Measurements from ENCODE around the gene GRXCR1. TPM values are rescaled to one million over a fixed set of nuclear protein-coding genes. Genes with fewer than 3 reads are reported as not detected.

GRXCR1 gene
- total and polyA plus RNA-seq, 2 of the 4 experiments (the other 2 are of a cell fraction), result not detected

DNA sequence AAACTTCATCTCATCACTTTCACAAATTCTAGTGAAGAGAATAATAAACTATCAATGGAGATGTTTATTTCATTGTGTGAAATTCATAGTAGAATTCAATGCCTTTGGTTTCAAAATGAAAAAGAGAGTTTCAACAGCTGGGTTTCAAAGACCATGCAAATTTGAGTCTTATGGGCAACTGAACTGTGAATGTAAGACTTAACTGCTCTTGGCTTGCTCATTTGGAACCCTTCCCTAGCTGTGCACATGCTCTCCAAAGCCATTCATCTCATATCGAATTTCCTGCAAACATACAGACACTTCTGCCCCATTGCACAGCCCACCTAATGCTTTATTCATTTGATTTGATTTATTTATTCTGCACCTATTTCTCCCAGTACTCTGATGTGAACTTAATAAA lies 154.5 kb downstream of the GRXCR1 start:
- Histone ChIP-seq H2BK20ac (ENCODE audit: low read depth, low read length) (no peak overlapping the region), H3K27me3 (ENCODE audit: control insufficient read depth, insufficient read depth, low read length) (no peaks in the 10 kb centered on the region), H3K9me3 (ENCODE audit: control insufficient read depth, insufficient read depth, low read length) (0 out of 2 replicates have a peak, but pooled peaks cover 1% of the 10 kb centered on the region), H3K4ac (ENCODE audit: low read depth, low read length) (no peak overlapping the region), H3K18ac (ENCODE audit: low read depth, low read length) (no peak overlapping the region), H3K79me1 (ENCODE audit: low read depth in 1 of 2, low read length in 2 of 2) (no peaks in the 10 kb centered on the region), H3K36me3 (ENCODE audit: control insufficient read depth, insufficient read depth, low read length) (no peaks in the 10 kb centered on the region), H2BK5ac (ENCODE audit: low read depth, low read length, poor library complexity, severe bottlenecking) (no peak overlapping the region), H3K27ac (ENCODE audit: insufficient read depth, low read length) (no peak overlapping the region), H4K5ac (ENCODE audit: low read depth, low read length) (no peak overlapping the region), H3K4me3 (ENCODE audit: insufficient read depth, low read depth, low read length) (no peak overlapping the region), H2AK9ac (replicated peaks; ENCODE audit: low read depth, low read length, poor library complexity) (no peak overlapping the region), H4K20me1 (ENCODE audit: insufficient read depth, low read length) (no peaks in the 10 kb centered on the region), H2AK5ac (ENCODE audit: low read depth, low read length) (no peak overlapping the region), H3K56ac (ENCODE audit: extremely low read depth, insufficient read depth, low read length) (no peak overlapping the region), H3K14ac (replicated peaks; ENCODE audit: low read depth, low read length) (no peak overlapping the region), H3K23ac (ENCODE audit: low read depth, low read length) (no peak overlapping the region), H3K9me1 (ENCODE audit: insufficient read depth, low read length) (no peaks in the 10 kb centered on the region), H4K8ac (ENCODE audit: low read depth in 2 of 2, low read length in 2 of 2) (no peak overlapping the region), H4K91ac (ENCODE audit: insufficient read depth, low read depth, low read length) (no peak overlapping the region), H2AFZ (replicated peaks; ENCODE audit: low read length, poor library complexity) (no peak overlapping the region), H2BK15ac (ENCODE audit: low read depth, low read length) (no peak overlapping the region), H3K4me2 (ENCODE audit: low read depth, low read length) (no peak overlapping the region), H3K4me1 (ENCODE audit: control insufficient read depth, insufficient read depth, low read length) (no peaks in the 10 kb centered on the region), H2BK120ac (ENCODE audit: low read depth, low read length) (no peak overlapping the region), H3K9ac (ENCODE audit: low read depth, low read length) (no peak overlapping the region)
- DNase-seq, result no peak
- intact Hi-C loops (cut with micrococcal nuclease) (no loop called here), dilution Hi-C loops (cut with HindIII; ENCODE audit: low sequenced_read_pairs, unreplicated experiment) (no loop called here), in situ Hi-C loops (cut with MboI; ENCODE audit: low sequenced_read_pairs) (no loop called here)
- CTCF ChIA-PET, result no interaction called here
- POLR2A ChIA-PET (ENCODE audit: unreplicated experiment), result no interaction called here
- no peak for ATAC-seq (ENCODE audit: low read depth)
- no peak for TF ChIP-seq CEBPB (IDR thresholded peaks at IDR 0.05; ENCODE audit: low read depth, low read length)
- TF ChIP-seq RAD21 (IDR thresholded peaks at IDR 0.05; ENCODE audit: low read length), result no peak
- TF ChIP-seq, protein P1, sequence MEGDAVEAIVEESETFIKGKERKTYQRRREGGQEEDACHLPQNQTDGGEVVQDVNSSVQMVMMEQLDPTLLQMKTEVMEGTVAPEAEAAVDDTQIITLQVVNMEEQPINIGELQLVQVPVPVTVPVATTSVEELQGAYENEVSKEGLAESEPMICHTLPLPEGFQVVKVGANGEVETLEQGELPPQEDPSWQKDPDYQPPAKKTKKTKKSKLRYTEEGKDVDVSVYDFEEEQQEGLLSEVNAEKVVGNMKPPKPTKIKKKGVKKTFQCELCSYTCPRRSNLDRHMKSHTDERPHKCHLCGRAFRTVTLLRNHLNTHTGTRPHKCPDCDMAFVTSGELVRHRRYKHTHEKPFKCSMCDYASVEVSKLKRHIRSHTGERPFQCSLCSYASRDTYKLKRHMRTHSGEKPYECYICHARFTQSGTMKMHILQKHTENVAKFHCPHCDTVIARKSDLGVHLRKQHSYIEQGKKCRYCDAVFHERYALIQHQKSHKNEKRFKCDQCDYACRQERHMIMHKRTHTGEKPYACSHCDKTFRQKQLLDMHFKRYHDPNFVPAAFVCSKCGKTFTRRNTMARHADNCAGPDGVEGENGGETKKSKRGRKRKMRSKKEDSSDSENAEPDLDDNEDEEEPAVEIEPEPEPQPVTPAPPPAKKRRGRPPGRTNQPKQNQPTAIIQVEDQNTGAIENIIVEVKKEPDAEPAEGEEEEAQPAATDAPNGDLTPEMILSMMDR (conservative IDR thresholded peaks at IDR 0.05; ENCODE audit: low read depth, low read length), result no peak
- TF ChIP-seq MAZ (IDR thresholded peaks at IDR 0.05; ENCODE audit: borderline replicate concordance, low read depth, low read length), result no peak
- TF ChIP-seq, protein P2, sequence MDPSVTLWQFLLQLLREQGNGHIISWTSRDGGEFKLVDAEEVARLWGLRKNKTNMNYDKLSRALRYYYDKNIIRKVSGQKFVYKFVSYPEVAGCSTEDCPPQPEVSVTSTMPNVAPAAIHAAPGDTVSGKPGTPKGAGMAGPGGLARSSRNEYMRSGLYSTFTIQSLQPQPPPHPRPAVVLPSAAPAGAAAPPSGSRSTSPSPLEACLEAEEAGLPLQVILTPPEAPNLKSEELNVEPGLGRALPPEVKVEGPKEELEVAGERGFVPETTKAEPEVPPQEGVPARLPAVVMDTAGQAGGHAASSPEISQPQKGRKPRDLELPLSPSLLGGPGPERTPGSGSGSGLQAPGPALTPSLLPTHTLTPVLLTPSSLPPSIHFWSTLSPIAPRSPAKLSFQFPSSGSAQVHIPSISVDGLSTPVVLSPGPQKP (IDR thresholded peaks at IDR 0.05; ENCODE audit: borderline replicate concordance, low read depth, low read length), result no peak
- TF ChIP-seq FOS (IDR thresholded peaks at IDR 0.05; ENCODE audit: low read depth, low read length), result no peak
- TF ChIP-seq, protein P3, sequence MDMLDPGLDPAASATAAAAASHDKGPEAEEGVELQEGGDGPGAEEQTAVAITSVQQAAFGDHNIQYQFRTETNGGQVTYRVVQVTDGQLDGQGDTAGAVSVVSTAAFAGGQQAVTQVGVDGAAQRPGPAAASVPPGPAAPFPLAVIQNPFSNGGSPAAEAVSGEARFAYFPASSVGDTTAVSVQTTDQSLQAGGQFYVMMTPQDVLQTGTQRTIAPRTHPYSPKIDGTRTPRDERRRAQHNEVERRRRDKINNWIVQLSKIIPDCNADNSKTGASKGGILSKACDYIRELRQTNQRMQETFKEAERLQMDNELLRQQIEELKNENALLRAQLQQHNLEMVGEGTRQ (IDR thresholded peaks at IDR 0.05; ENCODE audit: low read depth, low read length), result no peak
- TF ChIP-seq CHD1 (IDR thresholded peaks at IDR 0.05; ENCODE audit: low read depth, low read length), result no peak
- no peak for TF ChIP-seq POLR2A (IDR thresholded peaks at IDR 0.05; ENCODE audit: low read depth, low read length)
- no peak for TF ChIP-seq SMC3 (IDR thresholded peaks at IDR 0.05; ENCODE audit: low read depth, low read length)
- TF ChIP-seq NFE2L2 (IDR thresholded peaks at IDR 0.05; ENCODE audit: low read depth, low read length), result no peak
- TF ChIP-seq BHLHE40 (IDR thresholded peaks at IDR 0.05; ENCODE audit: low read depth, low read length), result no peak
- no peak for TF ChIP-seq RFX5 (IDR thresholded peaks at IDR 0.05; ENCODE audit: low read depth, low read length)
- no peak for TF ChIP-seq MXI1 (IDR thresholded peaks at IDR 0.05; ENCODE audit: borderline replicate concordance, low read depth, low read length)
- no peak for TF ChIP-seq RCOR1 (IDR thresholded peaks at IDR 0.05; ENCODE audit: insufficient replicate concordance, low read length)
- TF ChIP-seq MAFK (IDR thresholded peaks at IDR 0.05; ENCODE audit: low read depth, low read length), result no peak
- BruUV-seq (replicated peaks), result no TSS peak
- no CpG with 5 or more reads among the region's 1 CpG for WGBS, 2 experiments (ENCODE audit: extremely low coverage in 2 of 2, insufficient read length in 1 of 2)

Data from IMR-90 (cell line).